HG03097 (cell line): ENCODE results near the gene CAMK4.

Source experiments
- ATAC-seq: cut with Tn5 transposase; IDR thresholded peaks from one replicate; pipeline ENCODE4 v1.9.1; 2021; ENCODE audit not compliant: unreplicated experiment, low FRiP score

The CAMK4 gene

GRCh38 chr5:111366388-111366787 lies 142.2 kb downstream of the CAMK4 start:
- no peak for ATAC-seq

DNA sequence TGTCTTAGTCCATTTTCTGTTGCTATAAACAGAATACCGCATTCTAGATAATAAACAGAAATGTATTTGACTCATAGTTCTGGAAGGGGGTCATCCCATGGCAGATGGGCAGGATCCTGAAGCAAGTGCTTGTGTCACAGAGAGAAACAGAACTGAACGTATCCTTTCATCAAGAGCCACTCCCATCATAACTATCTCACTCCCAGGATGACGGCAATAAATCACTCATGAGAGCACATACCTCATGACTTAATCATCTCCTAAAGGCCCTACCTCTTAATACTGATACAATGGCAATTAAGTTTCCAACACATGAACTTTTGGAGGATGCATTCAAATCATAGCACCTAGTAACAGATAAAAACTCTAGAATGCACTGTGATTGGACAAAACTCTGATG lies 142.9 kb downstream of the CAMK4 start:
- no peak for ATAC-seq

GRCh38 chr5:111372799-111373198 lies 148.6 kb downstream of the CAMK4 start:
- ATAC-seq = no peak

DNA sequence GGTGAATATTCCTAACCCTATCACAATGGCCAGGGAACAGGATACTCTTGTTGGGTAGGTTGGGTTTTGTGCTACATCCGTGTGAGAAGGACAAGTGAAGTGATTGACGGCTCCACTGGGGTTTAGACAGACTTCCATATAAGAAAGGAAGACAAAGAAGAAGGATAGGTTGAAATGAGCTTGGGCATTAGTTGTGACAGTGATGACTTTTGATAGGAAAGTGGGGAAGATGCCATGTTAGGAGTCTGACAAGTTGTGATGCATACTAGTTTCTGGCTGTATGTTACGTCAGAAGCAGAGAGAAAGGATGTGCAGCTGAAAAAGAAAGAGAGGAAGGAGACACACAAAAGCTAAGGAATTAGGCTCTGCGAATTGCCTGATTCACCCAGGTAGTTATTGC lies 150.2 kb downstream of the CAMK4 start:
- ATAC-seq = no peak

- no peak for ATAC-seq
Observed at GRCh38 chr5:111375645-111376044, 151.5 kb downstream of the CAMK4 start.

- no peak for ATAC-seq
Observed at GRCh38 chr5:111377306-111377705, 153.1 kb downstream of the CAMK4 start.

DNA sequence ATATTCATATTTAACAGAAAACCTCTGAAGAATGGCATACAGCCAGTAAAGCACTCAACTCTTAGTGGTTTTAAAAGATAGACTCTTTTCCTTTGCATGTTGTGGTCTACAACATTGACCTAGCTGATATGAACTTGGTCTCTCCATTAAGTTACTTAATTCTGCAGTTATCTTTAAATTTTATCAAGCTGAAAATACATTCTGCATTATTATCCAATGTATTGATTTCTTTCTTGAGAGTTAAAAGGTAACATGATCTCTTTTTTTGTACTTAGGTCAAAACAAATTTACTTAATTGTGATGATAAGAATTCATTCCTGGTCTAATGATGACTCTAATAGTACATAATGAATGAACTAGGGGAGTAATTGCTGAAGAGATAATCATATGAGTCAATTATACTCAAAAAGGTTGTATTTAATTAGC lies 155.2 kb downstream of the CAMK4 start:
- no peak for ATAC-seq

DNA sequence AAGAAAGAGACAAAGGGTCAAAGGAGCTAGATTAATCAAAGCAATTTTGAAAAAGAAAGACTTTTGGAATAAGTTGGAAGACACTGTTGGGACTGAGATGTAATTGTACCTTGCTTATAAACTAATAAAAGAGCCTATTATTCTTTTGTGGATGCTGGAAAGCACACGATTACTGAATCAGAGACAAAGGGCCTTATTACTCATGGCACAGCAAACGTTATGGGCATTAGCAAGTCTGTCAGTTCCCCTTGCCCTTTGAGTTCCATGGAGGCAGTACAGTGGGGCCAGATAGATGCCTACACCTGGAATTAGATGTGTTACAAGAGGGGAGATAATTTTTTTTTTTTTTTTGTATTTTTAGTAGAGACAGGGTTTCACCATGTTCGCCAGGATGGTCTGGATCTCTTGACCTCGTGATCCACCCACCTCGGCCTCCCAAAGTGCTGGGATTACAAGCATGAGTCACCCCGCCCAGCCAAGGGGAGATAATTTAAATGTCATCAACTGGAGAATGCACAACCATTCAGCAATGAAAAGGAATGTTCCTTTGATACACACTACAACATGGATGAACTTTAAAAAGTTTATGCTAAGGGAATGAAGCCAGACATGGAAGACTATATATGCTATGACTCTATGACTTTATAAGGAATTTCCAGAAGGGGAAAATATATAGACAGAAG lies 159.2 kb downstream of the CAMK4 start:
- no peak for ATAC-seq

- no peak for ATAC-seq
Observed at GRCh38 chr5:111384220-111384619, 160.0 kb downstream of the CAMK4 start.

DNA sequence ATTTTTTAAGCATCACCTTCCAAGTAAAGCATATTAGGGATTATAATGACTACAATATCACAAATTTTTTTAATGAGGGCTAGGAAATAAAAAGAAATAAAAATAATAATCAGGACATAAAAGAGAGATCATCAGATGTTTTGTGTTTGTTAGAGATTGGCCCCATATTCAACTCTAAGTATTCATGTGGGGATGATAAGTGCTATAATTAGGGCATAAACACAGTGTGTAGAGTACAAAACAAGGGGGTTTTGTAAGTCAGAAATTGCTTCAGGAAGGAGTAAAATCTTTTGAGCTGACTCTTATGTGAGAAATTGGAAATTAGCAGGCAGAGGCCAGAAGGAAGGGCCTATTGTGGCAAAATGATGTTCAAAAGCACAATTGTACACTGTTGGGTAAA lies 160.9 kb downstream of the CAMK4 start:
- ATAC-seq = no peak

GRCh38 chr5:111385970-111386831 lies 162.0 kb downstream of the CAMK4 start:
- ATAC-seq = no peak

GRCh38 chr5:111386832-111387162 lies 162.6 kb downstream of the CAMK4 start:
- ATAC-seq = no peak

- ATAC-seq = no peak
Observed at GRCh38 chr5:111387361-111387760, 163.2 kb downstream of the CAMK4 start.

GRCh38 chr5:111389390-111390082 lies 165.4 kb downstream of the CAMK4 start:
- ATAC-seq = no peak

DNA sequence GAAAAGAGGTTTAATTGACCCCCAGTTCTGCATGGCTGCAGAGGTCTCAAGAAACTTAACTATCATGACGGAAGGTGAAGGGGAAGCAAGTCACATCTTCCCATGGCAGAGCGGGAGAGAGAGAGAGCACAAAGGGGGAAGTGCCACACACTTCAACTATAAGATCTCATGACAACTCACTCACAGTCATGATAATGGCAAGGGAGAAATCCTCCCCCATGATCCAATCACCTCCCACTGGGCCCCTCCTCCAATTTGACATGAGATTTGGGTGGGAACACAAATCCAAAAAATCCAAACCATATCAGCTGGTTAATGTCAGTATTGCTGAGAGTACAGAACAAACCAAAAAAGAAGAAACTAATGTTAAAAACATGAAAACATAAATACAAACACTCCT lies 168.0 kb downstream of the CAMK4 start:
- ATAC-seq = no peak

- ATAC-seq = no peak
Observed at GRCh38 chr5:111394586-111394985, 170.4 kb downstream of the CAMK4 start.

DNA sequence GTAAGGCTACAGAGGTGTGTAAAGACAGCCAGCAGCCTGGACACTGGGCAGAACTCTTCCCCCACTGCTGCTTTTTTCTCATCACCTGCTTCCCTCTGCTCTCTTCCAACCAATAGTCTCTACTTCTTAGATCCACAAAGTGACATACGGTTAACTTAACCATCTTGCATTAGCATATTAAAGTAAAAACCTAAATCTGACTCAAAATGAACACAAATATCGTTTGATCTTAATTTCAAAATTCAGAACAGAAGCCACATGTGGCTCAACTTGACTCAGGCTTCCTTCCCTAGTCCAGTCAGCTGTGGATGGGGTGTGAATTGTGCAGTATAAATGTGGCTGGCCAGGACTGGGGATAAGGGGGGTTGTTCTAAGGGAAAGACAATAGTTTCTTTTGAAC lies 173.8 kb downstream of the CAMK4 start:
- ATAC-seq = no peak

GRCh38 chr5:111399113-111399512 lies 174.9 kb downstream of the CAMK4 start:
- ATAC-seq = no peak

- ATAC-seq = no peak
Observed at GRCh38 chr5:111401906-111402305, 177.7 kb downstream of the CAMK4 start.

DNA sequence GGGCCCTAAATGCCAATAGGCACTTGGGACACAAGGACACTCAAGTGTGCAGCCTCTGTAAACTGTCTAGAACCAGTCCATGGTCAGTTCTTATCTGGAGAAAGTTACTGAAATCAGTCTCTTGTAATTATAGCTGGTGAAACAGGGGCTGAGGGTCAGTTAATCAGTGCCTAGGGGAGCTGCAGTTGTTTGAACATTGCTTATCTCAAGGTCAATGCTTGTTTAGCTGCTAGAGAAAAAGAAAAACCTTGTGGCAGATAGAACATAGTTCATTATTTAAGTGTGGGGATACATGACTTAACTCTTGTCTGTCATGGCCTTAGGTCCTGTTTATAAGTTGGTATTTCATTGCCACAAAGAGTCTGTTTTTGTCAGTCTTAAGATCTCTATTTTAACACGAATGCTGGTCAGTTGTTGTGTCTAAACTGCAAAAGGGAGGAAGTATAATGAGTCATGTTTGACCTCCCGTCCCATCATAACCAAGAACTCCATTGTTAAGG lies 180.1 kb downstream of the CAMK4 start:
- ATAC-seq = no peak

DNA sequence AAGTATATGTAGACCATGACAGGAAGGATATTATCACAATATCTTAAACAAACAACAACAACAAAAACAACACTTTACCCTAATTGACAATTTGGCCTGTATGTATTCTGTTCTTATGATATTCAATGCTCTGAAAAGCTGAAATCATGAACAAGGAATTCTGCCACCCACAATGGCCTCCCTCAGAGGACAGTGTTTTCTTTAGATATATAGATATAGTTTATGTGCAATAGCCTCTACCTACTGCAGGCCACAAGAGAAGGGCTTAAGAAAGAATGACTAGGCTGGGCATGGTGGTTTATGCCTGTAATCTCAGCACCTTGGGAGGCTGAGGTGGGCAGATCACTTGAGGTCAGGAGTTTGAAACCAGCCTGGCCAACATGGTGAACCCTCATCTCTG lies 183.4 kb downstream of the CAMK4 start:
- no peak for ATAC-seq
